H1 (cell line): ENCODE results near the gene PDPK1.

Experiments used
- CTCF ChIP-seq, 3 experiments: IDR thresholded peaks; 1 replicate in 2 of 3; 2 replicates in 1 of 3; pipeline versions ENCODE4 v1.5.1 to v1.6.1; 2011; ENCODE audit warnings: low read length in 3 of 3, mild to moderate bottlenecking in 3 of 3, inconsistent platforms in 2 of 3, low read depth in 1 of 3, moderate library complexity in 1 of 3; ENCODE audit not compliant: insufficient read depth in 1 of 3; ENCODE audit errors: control extremely low read depth in 1 of 3
- JUND ChIP-seq: IDR thresholded peaks from 2 replicates; pipeline ENCODE4 v1.6.1; 2011; ENCODE audit warnings: mild to moderate bottlenecking, improper control_type of control experiment, low read length
- NRF1 ChIP-seq: IDR thresholded peaks from 2 replicates; pipeline ENCODE4 v1.6.1; 2011; ENCODE audit warnings: mild to moderate bottlenecking, low read depth, low read length, improper control_type of control experiment
- POLR2A ChIP-seq, 2 experiments: IDR thresholded peaks; 1 replicate in 1 of 2; 2 replicates in 1 of 2; pipeline ENCODE4 v1.6.1; 2011; ENCODE audit warnings: low read depth in 2 of 2, low read length in 2 of 2, mild to moderate bottlenecking in 2 of 2; ENCODE audit errors: control extremely low read depth in 1 of 2
- RBBP5 ChIP-seq: IDR thresholded peaks from 2 replicates; pipeline ENCODE4 v1.7.1; 2012; ENCODE audit warnings: low read depth, mild to moderate bottlenecking, inconsistent platforms, low read length, moderate library complexity, borderline replicate concordance
- RNF2 ChIP-seq: fragments of 200-900, 300-1000 bp; sonication (generic); IDR thresholded peaks from 2 replicates; pipeline ENCODE4 v1.7.1; 2016; ENCODE audit warnings: borderline replicate concordance, low read depth, mild to moderate bottlenecking, antibody characterized with exemption, low read length; ENCODE audit not compliant: poor library complexity, severe bottlenecking; ENCODE audit errors: missing control alignments
- SIRT6 ChIP-seq: IDR thresholded peaks from one replicate; pipeline ENCODE4 v1.7.1; 2012; ENCODE audit warnings: low read length, inconsistent platforms
- SRF ChIP-seq: IDR thresholded peaks from 2 replicates; pipeline ENCODE4 v1.6.1; 2011; ENCODE audit warnings: mild to moderate bottlenecking, low read depth, low read length, moderate library complexity
- TEAD4 ChIP-seq: IDR thresholded peaks from 2 replicates; pipeline ENCODE4 v1.6.1; 2012; ENCODE audit warnings: low read depth, low read length, inconsistent platforms, mixed read lengths

- TF ChIP-seq CTCF (IDR thresholded peaks at IDR 0.05; ENCODE audit: control extremely low read depth in 1 of 3, insufficient read depth in 1 of 3, low read depth in 1 of 3, low read length in 3 of 3): no peak
- TF ChIP-seq POLR2A (IDR thresholded peaks at IDR 0.05; ENCODE audit: control extremely low read depth in 1 of 2, low read depth in 2 of 2, low read length in 2 of 2): no peak
- TF ChIP-seq SRF: no peak
- no peak for TF ChIP-seq TEAD4
- TF ChIP-seq SIRT6: no peak
- TF ChIP-seq JUND: no peak
- TF ChIP-seq NRF1: no peak
- TF ChIP-seq RNF2: no peak
- TF ChIP-seq RBBP5: no peak
Observed at GRCh38 chr16:2585651-2586081, 47.8 kb downstream of the PDPK1 start.
